ENCODE measurements around the gene TLE5.

TLE5 gene

DNA sequence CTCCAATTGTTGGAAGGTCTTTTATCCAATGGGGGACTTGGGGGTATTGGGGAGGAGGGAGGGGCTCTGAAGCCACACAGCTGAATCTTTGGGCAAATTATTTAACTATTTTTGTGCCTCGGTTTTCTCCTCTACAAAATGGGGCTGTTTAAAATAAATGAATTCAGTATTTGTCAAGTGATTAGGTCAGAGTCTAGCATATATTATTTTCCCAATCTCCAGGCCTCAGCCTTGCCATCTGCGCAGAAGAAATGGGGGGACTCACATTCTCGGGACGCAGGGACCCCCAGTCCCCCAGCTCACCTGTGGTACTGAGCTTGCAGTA lies 1.5 kb downstream of the TLE5 start:
- TF ChIP-seq, protein P1, sequence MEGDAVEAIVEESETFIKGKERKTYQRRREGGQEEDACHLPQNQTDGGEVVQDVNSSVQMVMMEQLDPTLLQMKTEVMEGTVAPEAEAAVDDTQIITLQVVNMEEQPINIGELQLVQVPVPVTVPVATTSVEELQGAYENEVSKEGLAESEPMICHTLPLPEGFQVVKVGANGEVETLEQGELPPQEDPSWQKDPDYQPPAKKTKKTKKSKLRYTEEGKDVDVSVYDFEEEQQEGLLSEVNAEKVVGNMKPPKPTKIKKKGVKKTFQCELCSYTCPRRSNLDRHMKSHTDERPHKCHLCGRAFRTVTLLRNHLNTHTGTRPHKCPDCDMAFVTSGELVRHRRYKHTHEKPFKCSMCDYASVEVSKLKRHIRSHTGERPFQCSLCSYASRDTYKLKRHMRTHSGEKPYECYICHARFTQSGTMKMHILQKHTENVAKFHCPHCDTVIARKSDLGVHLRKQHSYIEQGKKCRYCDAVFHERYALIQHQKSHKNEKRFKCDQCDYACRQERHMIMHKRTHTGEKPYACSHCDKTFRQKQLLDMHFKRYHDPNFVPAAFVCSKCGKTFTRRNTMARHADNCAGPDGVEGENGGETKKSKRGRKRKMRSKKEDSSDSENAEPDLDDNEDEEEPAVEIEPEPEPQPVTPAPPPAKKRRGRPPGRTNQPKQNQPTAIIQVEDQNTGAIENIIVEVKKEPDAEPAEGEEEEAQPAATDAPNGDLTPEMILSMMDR (IDR thresholded peaks at IDR 0.05; ENCODE audit: low read depth, low read length, missing control alignments) = no peak
- no peak for DNase-seq
- Histone ChIP-seq H3K27ac (no peak overlapping the region), H3K4me3 (ENCODE audit: low read depth, low read length) (peak overlapping the region; percentile 77), H3K27me3 (replicated peaks) (no peaks in the 10 kb centered on the region), H3K36me3 (replicated peaks) (peaks cover 33% of the 10 kb centered on the region)
- in situ Hi-C loops (cut with HindIII; ENCODE audit: low pct_ligation_motif_present, low sequenced_read_pairs) = no loop called here

- Histone ChIP-seq H3K36me3 (replicated peaks) (peaks cover 45% of the 10 kb centered on the region), H3K27ac (no peak overlapping the region), H3K4me3 (ENCODE audit: low read depth, low read length) (no peak overlapping the region), H3K27me3 (replicated peaks) (no peaks in the 10 kb centered on the region)
- TF ChIP-seq, protein P1 (IDR thresholded peaks at IDR 0.05; ENCODE audit: low read depth, low read length, missing control alignments) = no peak
- in situ Hi-C loops (cut with HindIII; ENCODE audit: low pct_ligation_motif_present, low sequenced_read_pairs) = no loop called here
- DNase-seq = no peak
These were observed 2.6 kb downstream of the TLE5 start for GRCh38 chr19:3059653-3060052.

DNA sequence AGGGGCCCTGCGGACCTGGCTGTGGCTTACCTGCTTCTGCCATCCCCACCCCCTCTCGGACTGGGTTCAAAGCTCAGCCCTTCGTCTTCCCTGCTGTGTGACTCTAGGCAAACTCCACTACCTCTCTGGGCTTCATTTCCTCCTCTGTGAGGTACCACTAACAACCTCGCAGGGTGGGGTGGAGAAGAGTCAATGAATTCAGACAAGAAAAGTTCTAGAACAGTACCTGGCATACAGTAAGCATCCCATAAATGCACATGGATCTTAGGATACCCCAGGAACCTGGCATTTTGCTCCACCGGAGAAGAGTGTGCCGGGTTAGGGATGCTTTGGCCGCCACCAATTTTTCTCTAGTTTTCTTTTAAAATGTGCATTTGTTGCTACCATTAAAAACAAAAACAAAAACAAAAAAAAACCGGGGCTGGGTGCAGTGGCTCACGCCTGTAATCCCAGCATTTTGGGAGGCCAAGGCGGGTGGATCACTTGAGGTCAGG lies 3.4 kb downstream of the TLE5 start:
- H3K27me3 ChIP-seq (replicated peaks) = no peaks in the 10 kb centered on the region
- in situ Hi-C loops (cut with HindIII; ENCODE audit: low pct_ligation_motif_present, low sequenced_read_pairs) = no loop called here

GRCh38 chr19:3058009-3058820 lies 4.1 kb downstream of the TLE5 start:
- in situ Hi-C loops (cut with HindIII; ENCODE audit: low pct_ligation_motif_present, low sequenced_read_pairs) = no loop called here
- TF ChIP-seq, protein P1 (IDR thresholded peaks at IDR 0.05; ENCODE audit: low read depth, low read length, missing control alignments) = no peak
- DNase-seq = no peak
- no peak overlapping the region for H3K27ac ChIP-seq
- H3K4me3 ChIP-seq (ENCODE audit: low read depth, low read length) = no peak overlapping the region
- H3K27me3 ChIP-seq (replicated peaks) = no peaks in the 10 kb centered on the region
- H3K36me3 ChIP-seq (replicated peaks) = peaks cover 58% of the 10 kb centered on the region

More for the DNA sequence above, 3.4 kb downstream of the TLE5 start:
- Histone ChIP-seq H3K27ac (no peak overlapping the region), H3K36me3 (replicated peaks) (peaks cover 51% of the 10 kb centered on the region), H3K4me3 (ENCODE audit: low read depth, low read length) (no peak overlapping the region)
- no peak for DNase-seq
- TF ChIP-seq, protein P1 (IDR thresholded peaks at IDR 0.05; ENCODE audit: low read depth, low read length, missing control alignments) = no peak

GRCh38 chr19:3057275-3057714 lies 5.0 kb downstream of the TLE5 start:
- Histone ChIP-seq H3K27me3 (replicated peaks) (no peaks in the 10 kb centered on the region), H3K4me3 (ENCODE audit: low read depth, low read length) (no peak overlapping the region), H3K36me3 (replicated peaks) (peaks cover 62% of the 10 kb centered on the region), H3K27ac (no peak overlapping the region)
- DNase-seq = no peak
- TF ChIP-seq, protein P1 (IDR thresholded peaks at IDR 0.05; ENCODE audit: low read depth, low read length, missing control alignments) = no peak
- in situ Hi-C loops (cut with HindIII; ENCODE audit: low pct_ligation_motif_present, low sequenced_read_pairs) = no loop called here

Measured in brain microvascular endothelial cell (primary cell).